Mononuclear cell (primary cell): ENCODE results near the gene PLCD1. TPM values are rescaled to one million over a fixed set of nuclear protein-coding genes. Genes with fewer than 3 reads are reported as not detected.

ENCODE experiments used
- H3K27me3 ChIP-seq: 2 replicates; pipeline ENCODE4 v1.6.0; 2011; ENCODE audit warnings: low read length, control low read depth; ENCODE audit not compliant: insufficient read depth
- H3K4me1 ChIP-seq: 2 replicates; pipeline ENCODE4 v1.5.1; 2011; ENCODE audit warnings: mild to moderate bottlenecking, low read length, control low read depth; ENCODE audit not compliant: insufficient read depth
- H3K4me3 ChIP-seq: 2 replicates; pipeline ENCODE4 v1.5.1; 2011; ENCODE audit warnings: mild to moderate bottlenecking, low read length, moderate library complexity
- H3K9me3 ChIP-seq: 2 replicates; pipeline ENCODE4 v1.5.1; 2011; ENCODE audit warnings: low read depth, mild to moderate bottlenecking, control low read depth, low read length
- total RNA-seq: library from RNA; depleted of rRNA; stranded (reverse); fragments of >200 nt; gene quantifications from one replicate; pipeline ENCODE4 v1.2.3, GENCODE V29; 2012

The PLCD1 gene
- total RNA-seq, 1 donor = 18.1 TPM

DNA sequence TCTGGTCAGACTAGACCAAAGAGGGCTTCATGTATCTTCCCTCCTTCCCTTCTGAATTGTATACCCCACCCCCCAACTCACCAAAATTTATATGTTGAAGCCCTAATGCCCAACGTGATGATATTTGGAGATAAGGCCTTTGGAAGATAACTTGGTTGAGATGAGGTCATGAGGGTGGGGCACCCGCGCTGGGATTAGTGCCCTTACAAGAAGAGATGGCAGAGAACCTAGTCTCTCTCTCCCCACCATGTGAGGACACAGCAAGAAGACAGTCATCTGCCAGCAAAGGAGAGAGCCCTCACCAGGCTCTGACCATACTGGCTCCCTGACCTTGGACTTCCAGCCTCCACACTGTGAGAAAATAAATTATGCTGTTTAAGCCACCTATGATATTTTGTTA, 13.5 kb downstream of the PLCD1 start:
- no peaks in the 10 kb centered on the region for H3K9me3 ChIP-seq
- H3K27me3 ChIP-seq = no peaks in the 10 kb centered on the region
- no peak overlapping the region for H3K4me3 ChIP-seq
- no peaks in the 10 kb centered on the region for H3K4me1 ChIP-seq

GRCh38 chr3:38015485-38015884, 14.0 kb downstream of the PLCD1 start:
- Histone ChIP-seq H3K9me3 (no peaks in the 10 kb centered on the region), H3K4me1 (no peaks in the 10 kb centered on the region), H3K4me3 (no peak overlapping the region), H3K27me3 (no peaks in the 10 kb centered on the region)

DNA sequence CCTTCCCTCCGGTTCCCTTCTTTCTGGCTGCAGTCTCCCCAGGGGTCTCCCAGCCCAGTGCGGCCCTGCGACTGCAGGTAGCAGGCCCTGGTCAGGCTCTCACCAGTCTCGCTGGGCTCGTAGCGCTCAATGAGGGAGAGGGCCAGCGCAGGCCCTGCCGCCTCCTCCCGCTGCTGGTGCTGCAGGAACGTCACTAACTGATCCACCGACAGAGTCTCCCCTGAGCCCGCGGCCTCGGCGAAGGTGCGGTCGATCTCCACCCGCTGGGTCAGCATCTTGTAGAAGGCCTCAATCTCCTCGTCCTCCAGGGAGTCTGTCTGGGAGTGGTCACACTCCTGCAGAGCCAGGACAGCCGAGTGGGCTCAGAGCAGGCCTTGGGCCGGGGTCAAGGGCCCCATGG, 18.3 kb downstream of the PLCD1 start:
- no peaks in the 10 kb centered on the region for H3K9me3 ChIP-seq
- no peaks in the 10 kb centered on the region for H3K27me3 ChIP-seq
- H3K4me3 ChIP-seq = no peak overlapping the region
- peaks cover 3% of the 10 kb centered on the region for H3K4me1 ChIP-seq

GRCh38 chr3:38009807-38010591, 19.4 kb downstream of the PLCD1 start:
- Histone ChIP-seq H3K4me1 (peaks cover 3% of the 10 kb centered on the region), H3K27me3 (no peaks in the 10 kb centered on the region), H3K9me3 (no peaks in the 10 kb centered on the region), H3K4me3 (no peak overlapping the region)

- H3K27me3 ChIP-seq = no peaks in the 10 kb centered on the region
- H3K4me1 ChIP-seq = peaks cover 3% of the 10 kb centered on the region
- H3K4me3 ChIP-seq = no peak overlapping the region
These were observed 20.4 kb downstream of the PLCD1 start for GRCh38 chr3:38008971-38009580.

DNA sequence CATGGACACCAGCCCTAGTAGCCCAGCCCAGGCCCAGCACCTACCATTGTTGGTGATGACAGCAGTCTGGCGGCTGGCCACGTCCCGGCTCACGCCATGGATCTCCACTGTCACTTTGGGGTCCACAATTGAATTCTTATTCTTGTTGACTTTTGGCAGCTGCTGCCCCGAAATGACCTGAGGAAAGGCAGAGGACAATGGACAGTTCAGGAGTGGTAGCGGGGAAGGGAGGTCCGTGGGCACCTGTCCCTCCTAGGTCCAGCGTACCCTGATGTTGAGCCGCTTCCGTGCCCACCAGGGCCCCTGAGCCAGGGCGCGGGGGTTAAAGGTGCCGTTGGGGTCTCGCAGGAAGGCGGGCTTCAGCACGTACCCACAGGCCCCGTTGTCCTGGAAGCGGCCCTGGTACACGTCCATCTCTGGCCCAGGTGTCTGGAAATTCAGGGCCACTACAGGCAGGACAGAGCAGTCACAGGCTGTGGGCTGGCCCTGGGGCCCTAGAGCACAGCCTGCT, 21.2 kb downstream of the PLCD1 start:
- no peaks in the 10 kb centered on the region for H3K27me3 ChIP-seq

More at GRCh38 chr3:38008971-38009580, 20.4 kb downstream of the PLCD1 start:
- no peaks in the 10 kb centered on the region for H3K9me3 ChIP-seq

DNA sequence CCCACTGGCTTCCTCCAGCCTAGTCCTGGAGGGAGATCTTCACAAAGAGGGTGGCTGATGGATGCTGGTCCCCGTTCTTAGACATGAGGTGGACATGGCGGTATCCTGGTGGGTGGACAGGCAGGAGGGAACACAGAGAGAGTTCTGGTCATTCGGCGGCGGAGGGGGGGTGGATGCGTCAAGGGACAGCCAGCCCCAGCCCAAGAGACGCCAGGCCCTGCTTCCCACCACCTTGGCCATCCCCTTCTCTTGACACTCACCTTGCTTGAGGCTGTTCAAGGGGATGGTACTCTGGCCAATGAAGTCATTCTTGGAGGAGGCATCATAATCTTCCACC, 21.7 kb downstream of the PLCD1 start:
- H3K27me3 ChIP-seq = no peaks in the 10 kb centered on the region
- H3K9me3 ChIP-seq = no peaks in the 10 kb centered on the region
- no peak overlapping the region for H3K4me3 ChIP-seq
- H3K4me1 ChIP-seq = peaks cover 7% of the 10 kb centered on the region

More for the DNA sequence above, 21.2 kb downstream of the PLCD1 start:
- H3K4me3 ChIP-seq = no peak overlapping the region
- no peaks in the 10 kb centered on the region for H3K9me3 ChIP-seq
- H3K4me1 ChIP-seq = peaks cover 7% of the 10 kb centered on the region

DNA sequence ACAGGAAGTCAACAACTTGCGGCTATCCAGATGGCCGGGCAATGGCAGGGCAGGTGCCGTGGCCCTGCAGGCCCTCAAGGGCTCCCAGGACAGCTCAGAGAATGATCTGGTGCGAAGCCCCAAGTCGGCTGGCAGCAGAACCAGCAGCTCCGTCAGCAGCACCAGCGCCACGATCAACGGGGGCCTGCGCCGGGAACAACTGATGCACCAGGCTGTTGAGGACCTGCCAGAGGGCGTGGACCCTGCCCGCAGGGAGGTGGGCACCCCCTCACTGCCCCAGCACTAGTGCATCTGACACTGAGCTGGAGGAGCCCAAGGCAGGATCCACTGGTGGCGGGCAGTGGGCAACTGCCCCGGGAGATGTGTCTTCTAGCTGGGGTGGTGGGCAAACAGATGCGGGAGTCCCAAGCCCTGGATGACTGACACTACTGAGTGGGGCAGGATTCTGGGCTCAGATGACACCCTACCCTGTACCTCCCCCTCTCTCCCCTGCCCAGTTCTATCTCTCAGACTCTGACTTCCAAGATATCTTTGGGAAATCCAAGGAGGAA, 22.9 kb downstream of the PLCD1 start:
- no peaks in the 10 kb centered on the region for H3K9me3 ChIP-seq
- H3K27me3 ChIP-seq = no peaks in the 10 kb centered on the region

DNA sequence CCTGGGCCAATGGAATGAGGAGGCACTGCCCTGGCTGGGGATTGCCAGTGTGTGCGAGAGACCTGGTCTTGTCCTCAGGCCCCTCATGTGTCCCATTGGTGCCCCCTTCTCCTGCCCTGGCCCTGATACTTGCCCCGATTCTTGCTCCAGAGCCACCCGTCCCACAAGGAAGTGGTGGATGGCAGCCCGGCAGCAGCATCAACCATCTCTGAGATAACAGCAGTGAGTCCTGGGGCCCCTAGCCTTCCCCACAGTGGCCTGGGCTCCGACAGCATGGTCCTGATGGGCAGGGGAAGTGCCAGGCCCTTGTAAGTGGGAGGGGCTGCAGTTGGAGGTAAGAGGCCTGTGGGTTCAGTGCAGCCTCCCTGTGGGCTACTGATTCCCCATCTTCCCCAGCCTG, 23.4 kb downstream of the PLCD1 start:
- H3K27me3 ChIP-seq = no peaks in the 10 kb centered on the region
- H3K9me3 ChIP-seq = no peaks in the 10 kb centered on the region
- H3K4me3 ChIP-seq = no peak overlapping the region
- H3K4me1 ChIP-seq = peaks cover 7% of the 10 kb centered on the region

More for the DNA sequence above, 22.9 kb downstream of the PLCD1 start:
- Histone ChIP-seq H3K4me3 (no peak overlapping the region), H3K4me1 (peaks cover 7% of the 10 kb centered on the region)

DNA sequence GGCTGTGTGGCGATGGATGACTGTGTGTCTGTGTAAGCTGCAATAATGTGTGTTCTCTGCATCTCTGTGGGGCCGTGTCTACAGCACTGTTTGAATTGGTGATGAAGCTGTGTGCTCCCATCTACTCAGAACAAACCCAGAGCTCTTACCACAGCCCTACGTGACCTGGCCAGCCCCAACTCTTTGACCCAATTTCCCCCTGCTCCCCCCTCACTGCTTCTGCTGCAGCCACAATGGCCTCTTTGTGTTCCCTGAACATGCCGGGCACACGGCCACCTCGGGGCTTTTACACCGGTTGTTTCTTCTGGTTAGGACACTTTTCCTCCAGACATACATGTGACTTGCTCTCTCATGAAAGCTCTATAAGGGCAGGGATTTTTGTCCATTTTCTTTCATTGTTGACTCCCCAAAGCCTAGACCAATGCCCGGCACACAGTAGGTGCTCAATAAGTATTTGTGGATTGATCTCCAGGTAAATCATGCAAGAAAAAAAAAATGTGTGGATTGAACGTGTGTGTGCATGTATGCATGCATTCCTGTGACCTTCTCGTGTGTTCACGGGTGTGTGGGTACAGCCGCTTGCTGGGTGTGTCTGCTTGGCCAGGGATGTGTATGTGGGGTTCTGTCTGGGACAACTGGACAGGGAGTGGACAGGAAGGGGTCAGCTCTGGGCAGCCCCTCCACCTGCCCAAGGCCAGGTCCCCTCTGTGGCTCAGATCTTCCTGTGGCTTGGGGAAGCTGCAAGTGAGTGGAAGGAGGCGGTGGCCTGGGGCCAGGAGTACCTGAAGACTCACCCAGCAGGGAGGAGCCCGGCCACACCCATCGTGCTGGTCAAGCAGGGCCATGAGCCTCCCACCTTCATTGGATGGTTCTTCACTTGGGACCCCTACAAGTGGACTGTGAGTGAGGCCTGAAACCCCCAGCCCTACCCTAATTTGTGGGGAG, 24.1 kb downstream of the PLCD1 start:
- Histone ChIP-seq H3K27me3 (no peaks in the 10 kb centered on the region), H3K4me3 (no peak overlapping the region), H3K4me1 (peaks cover 7% of the 10 kb centered on the region), H3K9me3 (no peaks in the 10 kb centered on the region)

- no peaks in the 10 kb centered on the region for H3K9me3 ChIP-seq
- H3K4me3 ChIP-seq = no peak overlapping the region
- peaks cover 4% of the 10 kb centered on the region for H3K4me1 ChIP-seq
- no peaks in the 10 kb centered on the region for H3K27me3 ChIP-seq
These were observed 24.9 kb downstream of the PLCD1 start for GRCh38 chr3:38004415-38005075.

GRCh38 chr3:38003817-38004414, 25.5 kb downstream of the PLCD1 start:
- H3K4me1 ChIP-seq = peaks cover 7% of the 10 kb centered on the region
- H3K27me3 ChIP-seq = no peaks in the 10 kb centered on the region
- H3K9me3 ChIP-seq = no peaks in the 10 kb centered on the region
- no peak overlapping the region for H3K4me3 ChIP-seq

DNA sequence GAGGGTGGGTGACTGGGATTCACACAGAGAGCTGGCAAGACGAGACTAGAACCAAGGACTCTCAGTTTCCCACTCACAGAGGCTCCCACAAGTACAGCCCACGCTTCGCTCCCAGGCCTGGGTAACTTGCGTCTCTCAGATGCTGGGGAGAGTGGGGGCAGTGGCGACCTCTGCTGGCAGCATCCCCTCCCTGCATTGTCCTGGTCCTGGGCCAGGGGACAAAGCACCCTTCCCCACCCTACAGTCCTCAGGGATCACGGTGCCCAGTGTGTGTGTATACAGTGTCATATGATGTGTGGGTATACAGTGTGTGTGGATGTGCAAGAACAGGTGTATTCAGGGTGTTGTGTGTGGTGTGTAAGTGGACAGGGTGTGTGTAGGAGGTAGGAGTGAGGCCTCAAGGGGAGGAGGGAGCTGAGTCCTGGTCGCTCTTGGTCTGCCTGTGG, 26.0 kb downstream of the PLCD1 start:
- Histone ChIP-seq H3K9me3 (no peaks in the 10 kb centered on the region), H3K4me3 (no peak overlapping the region), H3K4me1 (peaks cover 11% of the 10 kb centered on the region), H3K27me3 (no peaks in the 10 kb centered on the region)

DNA sequence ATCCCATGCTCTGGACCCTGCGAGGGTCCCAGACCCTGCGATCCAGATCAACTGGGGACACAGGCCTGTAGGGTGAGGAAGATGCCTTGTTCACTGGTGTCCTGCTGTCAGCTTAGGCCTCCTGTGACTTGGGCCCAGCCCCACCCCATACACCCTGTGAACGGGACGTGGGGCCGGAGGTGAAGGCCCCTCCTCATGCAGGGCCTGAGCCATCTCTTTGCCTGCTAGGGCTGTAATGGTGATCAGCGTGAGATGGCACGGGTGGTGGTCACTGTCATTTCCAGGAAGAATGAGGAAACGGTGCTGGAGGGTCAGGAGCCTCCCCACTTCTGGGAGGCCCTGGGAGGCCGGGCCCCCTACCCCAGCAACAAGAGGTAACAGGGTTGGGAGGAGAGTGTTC, 26.5 kb downstream of the PLCD1 start:
- Histone ChIP-seq H3K4me3 (no peak overlapping the region), H3K9me3 (no peaks in the 10 kb centered on the region), H3K27me3 (no peaks in the 10 kb centered on the region), H3K4me1 (peaks cover 15% of the 10 kb centered on the region)
